GM23338 (cell line): ENCODE results near the gene KCNA3. TPM values are rescaled to one million over a fixed set of nuclear protein-coding genes. Genes with fewer than 3 reads are reported as not detected.

Experiments used
- ATAC-seq: fragments of 200-7000 bp; cut with Tn5 transposase; 3 replicates; pipeline ENCODE4 v1.9.1; 2020
- DNase-seq: peaks from one replicate; pipeline ENCODE4 v3.0.0-alpha.2; 2015; ENCODE audit warnings: low spot score
- H2AFZ ChIP-seq: fragments of 200-600 bp; sonication (generic); 2 replicates; pipeline ENCODE4 v1.8.0; 2016; ENCODE audit warnings: antibody characterized with exemption, mild to moderate bottlenecking, moderate library complexity
- H3F3A ChIP-seq: fragments of 200-600 bp; sonication (generic); replicated peaks from 2 replicates; pipeline ENCODE4 v1.8.0; 2017; ENCODE audit warnings: antibody characterized with exemption, mixed run types, low read depth
- H3K27ac ChIP-seq: fragments of 200-600 bp; sonication (generic); 2 replicates; pipeline ENCODE4 v1.6.1; 2016; ENCODE audit warnings: low read depth
- H3K27me3 ChIP-seq: fragments of 200-600 bp; sonication (generic); 2 replicates; pipeline ENCODE4 v1.8.0; 2016; ENCODE audit warnings: mild to moderate bottlenecking, mixed run types, moderate library complexity; ENCODE audit not compliant: insufficient read depth
- H3K36me3 ChIP-seq: fragments of 200-600 bp; sonication (generic); 2 replicates; pipeline ENCODE4 v1.8.0; 2016; ENCODE audit warnings: mild to moderate bottlenecking; ENCODE audit not compliant: insufficient read depth
- H3K4me1 ChIP-seq: fragments of 200-600 bp; sonication (generic); 2 replicates; pipeline ENCODE4 v1.8.0; 2016; ENCODE audit warnings: mild to moderate bottlenecking, moderate library complexity; ENCODE audit not compliant: insufficient read depth
- H3K4me2 ChIP-seq: fragments of 200-600 bp; sonication (generic); 2 replicates; pipeline ENCODE4 v1.7.1; 2017; ENCODE audit warnings: mixed run types
- H3K4me3 ChIP-seq: fragments of 200-600 bp; sonication (generic); 2 replicates; pipeline ENCODE4 v1.6.1; 2016; ENCODE audit warnings: mixed run types
- H3K79me2 ChIP-seq: fragments of 200-600 bp; sonication (generic); replicated peaks from 2 replicates; pipeline ENCODE4 v1.8.0; 2017; ENCODE audit warnings: mild to moderate bottlenecking; ENCODE audit not compliant: insufficient read depth
- H3K9me2 ChIP-seq: fragments of 200-600 bp; sonication (generic); 2 replicates; pipeline ENCODE4 v1.8.0; 2017; ENCODE audit not compliant: insufficient read depth
- H4K20me1 ChIP-seq: fragments of 200-600 bp; sonication (generic); replicated peaks from 2 replicates; pipeline ENCODE4 v1.8.0; 2017; ENCODE audit warnings: mild to moderate bottlenecking; ENCODE audit not compliant: insufficient read depth
- H3K27ac Mint-ChIP-seq: 2 replicates; pipeline ENCODE4 v1.8.0; 2020; ENCODE audit warnings: inconsistent platforms, mild to moderate bottlenecking, moderate library complexity, mixed read lengths
- H3K27me3 Mint-ChIP-seq: 3 replicates; pipeline ENCODE4 v1.8.0; 2022; ENCODE audit warnings: low read depth, mild to moderate bottlenecking, moderate library complexity, mixed read lengths, inconsistent platforms; ENCODE audit not compliant: insufficient read depth, poor library complexity
- H3K36me3 Mint-ChIP-seq: 3 replicates; pipeline ENCODE4 v1.8.0; 2021; ENCODE audit warnings: low read depth, mild to moderate bottlenecking, inconsistent platforms, moderate library complexity, mixed read lengths
- H3K4me1 Mint-ChIP-seq: 3 replicates; pipeline ENCODE4 v1.8.0; 2020; ENCODE audit warnings: mild to moderate bottlenecking, inconsistent platforms, mixed read lengths
- H3K4me3 Mint-ChIP-seq: 3 replicates; pipeline ENCODE4 v1.8.0; 2021; ENCODE audit warnings: moderate library complexity, mild to moderate bottlenecking, inconsistent platforms, mixed read lengths
- H3K9me3 Mint-ChIP-seq: 3 replicates; pipeline ENCODE4 v1.8.0; 2020; ENCODE audit warnings: moderate library complexity, mild to moderate bottlenecking, inconsistent platforms, mixed read lengths
- CREB1 ChIP-seq: fragments of 250-450 bp; sonication (Bioruptor Pico); IDR thresholded peaks from 2 replicates; pipeline ENCODE4 v1.5.0; 2020; ENCODE audit warnings: low read depth, mild to moderate bottlenecking, moderate library complexity
- ETS1 ChIP-seq: IDR thresholded peaks from 2 replicates; pipeline ENCODE4 v1.6.1; 2016; ENCODE audit warnings: antibody characterized with exemption
- EZH2 ChIP-seq: fragments of 200-600 bp; sonication (generic); IDR thresholded peaks from one replicate; pipeline ENCODE4 v1.8.0; 2017; ENCODE audit warnings: antibody characterized with exemption, mild to moderate bottlenecking, low read depth; ENCODE audit not compliant: unreplicated experiment
- JUNB ChIP-seq: IDR thresholded peaks from one replicate; pipeline ENCODE4 v1.6.1; 2016; ENCODE audit warnings: antibody characterized with exemption; ENCODE audit not compliant: unreplicated experiment
- NANOG ChIP-seq: IDR thresholded peaks from 2 replicates; pipeline ENCODE4 v1.6.1; 2016; ENCODE audit warnings: antibody characterized with exemption, borderline replicate concordance
- POLR2AphosphoS5 ChIP-seq: IDR thresholded peaks from 2 replicates; pipeline ENCODE4 v1.6.1; 2016; ENCODE audit warnings: antibody characterized with exemption, low read depth
- STAT1 ChIP-seq: IDR thresholded peaks from one replicate; pipeline ENCODE4 v1.6.1; 2016; ENCODE audit warnings: antibody characterized with exemption; ENCODE audit not compliant: unreplicated experiment
- ZNF114 ChIP-seq: fragments of 250-450 bp; sonication (Bioruptor Pico); IDR thresholded peaks from 2 replicates; pipeline ENCODE4 v1.5.0; 2020; ENCODE audit warnings: mild to moderate bottlenecking, moderate library complexity
- ZNF331 ChIP-seq: fragments of 250-450 bp; sonication (Bioruptor Pico); IDR thresholded peaks from 2 replicates; pipeline ENCODE4 v1.5.0; 2020; ENCODE audit warnings: low read depth, mild to moderate bottlenecking, moderate library complexity
- polyA plus RNA-seq: library from polyadenylated mRNA; unstranded; fragments of >200 nt; fragmentation: Nextera tagmentation; extraction: Ambion mirVana; gene quantifications from 2 replicates; pipeline ENCODE4 v1.2.1, GENCODE V29; 2016
- total RNA-seq: library from RNA; depleted of rRNA; stranded (reverse); fragments of >200 nt; shearing (Covaris generic); gene quantifications from 2 replicates; pipeline ENCODE4 v1.2.3, GENCODE V29; 2014
- TF ChIP-seq, protein P1 (sequence below): fragments of 250-450 bp; sonication (Bioruptor Pico); IDR thresholded peaks from 2 replicates; pipeline ENCODE4 v1.5.0; 2020; ENCODE audit warnings: mild to moderate bottlenecking, moderate library complexity
- TF ChIP-seq, protein P2 (sequence below): IDR thresholded peaks from one replicate; pipeline ENCODE4 v1.6.1; 2018; ENCODE audit warnings: antibody characterized with exemption; ENCODE audit not compliant: unreplicated experiment

The KCNA3 gene
- total and polyA plus RNA-seq, 2 experiments from 2014 or later = 0.32 to 4.2 TPM

DNA sequence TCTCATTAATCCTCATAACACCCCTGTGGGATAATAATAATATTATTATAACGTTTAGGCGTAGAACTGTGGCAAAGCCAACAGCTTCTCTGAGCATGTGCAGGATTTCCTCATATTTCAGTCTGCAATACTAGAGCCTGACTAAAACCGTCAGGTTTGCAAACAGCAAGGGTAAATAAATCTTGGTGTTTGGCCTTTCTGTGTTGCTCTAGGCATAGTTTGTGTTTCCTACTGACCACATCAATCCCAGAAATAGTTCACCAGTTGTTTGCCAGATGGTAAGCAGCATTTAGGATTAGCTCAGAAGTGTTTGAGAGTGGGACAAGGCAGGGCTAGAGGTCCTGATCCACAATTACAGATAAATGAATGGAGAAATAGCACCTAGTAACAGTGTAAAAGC is 2.8 kb upstream of the KCNA3 start:
- Histone ChIP-seq H3K27me3 (peaks cover 64% of the 10 kb centered on the region), H2AFZ (no peak overlapping the region)

DNA sequence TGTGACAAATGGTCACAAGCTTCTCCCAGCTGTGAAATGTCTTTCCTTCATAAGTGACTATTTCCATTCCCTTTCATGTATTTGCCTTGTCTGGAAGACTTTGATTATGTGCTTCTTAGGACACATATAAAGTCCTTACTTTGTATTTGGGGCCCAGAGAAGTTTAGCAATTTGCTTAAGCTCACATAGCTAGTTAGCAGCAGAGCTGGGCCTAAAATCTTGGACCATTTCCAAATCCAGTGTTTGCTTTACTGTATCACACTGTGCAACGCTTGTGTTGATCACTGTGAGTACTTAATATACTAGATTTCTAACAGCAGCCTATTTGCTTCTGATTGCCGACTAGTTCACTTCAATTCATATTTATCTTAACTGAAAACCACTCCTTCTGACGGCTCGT is 2.2 kb upstream of the KCNA3 start:
- peaks cover 14% of the 10 kb centered on the region for H3K4me1 Mint-ChIP-seq
- no peak for ATAC-seq
- Histone ChIP-seq H3K9me2 (no peaks in the 10 kb centered on the region), H3K4me3 (no peak overlapping the region), H2AFZ (no peak overlapping the region), H3K4me2 (no peak overlapping the region), H3K36me3 (no peaks in the 10 kb centered on the region), H4K20me1 (peaks cover 4% of the 10 kb centered on the region), H3K79me2 (no peaks in the 10 kb centered on the region), H3K27ac (no peak overlapping the region), H3K27me3 (peaks cover 69% of the 10 kb centered on the region), H3F3A (no peaks in the 10 kb centered on the region), H3K4me1 (no peaks in the 10 kb centered on the region)
- no peak for DNase-seq
- H3K36me3 Mint-ChIP-seq = peaks cover 3% of the 10 kb centered on the region; the same call in 1 of the 3 replicates
- peaks cover 7% of the 10 kb centered on the region for H3K9me3 Mint-ChIP-seq
- H3K4me3 Mint-ChIP-seq = no peak overlapping the region
- peaks cover 41% of the 10 kb centered on the region for H3K27me3 Mint-ChIP-seq
- H3K27ac Mint-ChIP-seq = no peak overlapping the region
- TF ChIP-seq POLR2AphosphoS5 = no peak
- TF ChIP-seq ETS1 = no peak
- no peak for TF ChIP-seq EZH2
- TF ChIP-seq, protein P1, sequence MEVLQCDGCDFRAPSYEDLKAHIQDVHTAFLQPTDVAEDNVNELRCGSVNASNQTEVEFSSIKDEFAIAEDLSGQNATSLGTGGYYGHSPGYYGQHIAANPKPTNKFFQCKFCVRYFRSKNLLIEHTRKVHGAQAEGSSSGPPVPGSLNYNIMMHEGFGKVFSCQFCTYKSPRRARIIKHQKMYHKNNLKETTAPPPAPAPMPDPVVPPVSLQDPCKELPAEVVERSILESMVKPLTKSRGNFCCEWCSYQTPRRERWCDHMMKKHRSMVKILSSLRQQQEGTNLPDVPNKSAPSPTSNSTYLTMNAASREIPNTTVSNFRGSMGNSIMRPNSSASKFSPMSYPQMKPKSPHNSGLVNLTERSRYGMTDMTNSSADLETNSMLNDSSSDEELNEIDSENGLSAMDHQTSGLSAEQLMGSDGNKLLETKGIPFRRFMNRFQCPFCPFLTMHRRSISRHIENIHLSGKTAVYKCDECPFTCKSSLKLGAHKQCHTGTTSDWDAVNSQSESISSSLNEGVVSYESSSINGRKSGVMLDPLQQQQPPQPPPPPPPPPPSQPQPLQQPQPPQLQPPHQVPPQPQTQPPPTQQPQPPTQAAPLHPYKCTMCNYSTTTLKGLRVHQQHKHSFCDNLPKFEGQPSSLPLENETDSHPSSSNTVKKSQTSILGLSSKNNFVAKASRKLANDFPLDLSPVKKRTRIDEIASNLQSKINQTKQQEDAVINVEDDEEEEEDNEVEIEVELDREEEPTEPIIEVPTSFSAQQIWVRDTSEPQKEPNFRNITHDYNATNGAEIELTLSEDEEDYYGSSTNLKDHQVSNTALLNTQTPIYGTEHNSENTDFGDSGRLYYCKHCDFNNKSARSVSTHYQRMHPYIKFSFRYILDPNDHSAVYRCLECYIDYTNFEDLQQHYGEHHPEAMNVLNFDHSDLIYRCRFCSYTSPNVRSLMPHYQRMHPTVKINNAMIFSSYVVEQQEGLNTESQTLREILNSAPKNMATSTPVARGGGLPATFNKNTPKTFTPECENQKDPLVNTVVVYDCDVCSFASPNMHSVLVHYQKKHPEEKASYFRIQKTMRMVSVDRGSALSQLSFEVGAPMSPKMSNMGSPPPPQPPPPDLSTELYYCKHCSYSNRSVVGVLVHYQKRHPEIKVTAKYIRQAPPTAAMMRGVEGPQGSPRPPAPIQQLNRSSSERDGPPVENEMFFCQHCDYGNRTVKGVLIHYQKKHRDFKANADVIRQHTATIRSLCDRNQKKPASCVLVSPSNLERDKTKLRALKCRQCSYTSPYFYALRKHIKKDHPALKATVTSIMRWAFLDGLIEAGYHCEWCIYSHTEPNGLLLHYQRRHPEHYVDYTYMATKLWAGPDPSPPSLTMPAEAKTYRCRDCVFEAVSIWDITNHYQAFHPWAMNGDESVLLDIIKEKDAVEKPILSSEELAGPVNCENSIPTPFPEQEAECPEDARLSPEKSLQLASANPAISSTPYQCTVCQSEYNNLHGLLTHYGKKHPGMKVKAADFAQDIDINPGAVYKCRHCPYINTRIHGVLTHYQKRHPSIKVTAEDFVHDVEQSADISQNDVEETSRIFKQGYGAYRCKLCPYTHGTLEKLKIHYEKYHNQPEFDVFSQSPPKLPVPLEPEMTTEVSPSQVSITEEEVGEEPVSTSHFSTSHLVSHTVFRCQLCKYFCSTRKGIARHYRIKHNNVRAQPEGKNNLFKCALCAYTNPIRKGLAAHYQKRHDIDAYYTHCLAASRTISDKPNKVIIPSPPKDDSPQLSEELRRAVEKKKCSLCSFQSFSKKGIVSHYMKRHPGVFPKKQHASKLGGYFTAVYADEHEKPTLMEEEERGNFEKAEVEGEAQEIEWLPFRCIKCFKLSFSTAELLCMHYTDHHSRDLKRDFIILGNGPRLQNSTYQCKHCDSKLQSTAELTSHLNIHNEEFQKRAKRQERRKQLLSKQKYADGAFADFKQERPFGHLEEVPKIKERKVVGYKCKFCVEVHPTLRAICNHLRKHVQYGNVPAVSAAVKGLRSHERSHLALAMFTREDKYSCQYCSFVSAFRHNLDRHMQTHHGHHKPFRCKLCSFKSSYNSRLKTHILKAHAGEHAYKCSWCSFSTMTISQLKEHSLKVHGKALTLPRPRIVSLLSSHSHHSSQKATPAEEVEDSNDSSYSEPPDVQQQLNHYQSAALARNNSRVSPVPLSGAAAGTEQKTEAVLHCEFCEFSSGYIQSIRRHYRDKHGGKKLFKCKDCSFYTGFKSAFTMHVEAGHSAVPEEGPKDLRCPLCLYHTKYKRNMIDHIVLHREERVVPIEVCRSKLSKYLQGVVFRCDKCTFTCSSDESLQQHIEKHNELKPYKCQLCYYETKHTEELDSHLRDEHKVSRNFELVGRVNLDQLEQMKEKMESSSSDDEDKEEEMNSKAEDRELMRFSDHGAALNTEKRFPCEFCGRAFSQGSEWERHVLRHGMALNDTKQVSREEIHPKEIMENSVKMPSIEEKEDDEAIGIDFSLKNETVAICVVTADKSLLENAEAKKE (CRISPR knock-in tag) = no peak
- TF ChIP-seq ZNF331 (CRISPR knock-in tag) = no peak
- TF ChIP-seq, protein P2, sequence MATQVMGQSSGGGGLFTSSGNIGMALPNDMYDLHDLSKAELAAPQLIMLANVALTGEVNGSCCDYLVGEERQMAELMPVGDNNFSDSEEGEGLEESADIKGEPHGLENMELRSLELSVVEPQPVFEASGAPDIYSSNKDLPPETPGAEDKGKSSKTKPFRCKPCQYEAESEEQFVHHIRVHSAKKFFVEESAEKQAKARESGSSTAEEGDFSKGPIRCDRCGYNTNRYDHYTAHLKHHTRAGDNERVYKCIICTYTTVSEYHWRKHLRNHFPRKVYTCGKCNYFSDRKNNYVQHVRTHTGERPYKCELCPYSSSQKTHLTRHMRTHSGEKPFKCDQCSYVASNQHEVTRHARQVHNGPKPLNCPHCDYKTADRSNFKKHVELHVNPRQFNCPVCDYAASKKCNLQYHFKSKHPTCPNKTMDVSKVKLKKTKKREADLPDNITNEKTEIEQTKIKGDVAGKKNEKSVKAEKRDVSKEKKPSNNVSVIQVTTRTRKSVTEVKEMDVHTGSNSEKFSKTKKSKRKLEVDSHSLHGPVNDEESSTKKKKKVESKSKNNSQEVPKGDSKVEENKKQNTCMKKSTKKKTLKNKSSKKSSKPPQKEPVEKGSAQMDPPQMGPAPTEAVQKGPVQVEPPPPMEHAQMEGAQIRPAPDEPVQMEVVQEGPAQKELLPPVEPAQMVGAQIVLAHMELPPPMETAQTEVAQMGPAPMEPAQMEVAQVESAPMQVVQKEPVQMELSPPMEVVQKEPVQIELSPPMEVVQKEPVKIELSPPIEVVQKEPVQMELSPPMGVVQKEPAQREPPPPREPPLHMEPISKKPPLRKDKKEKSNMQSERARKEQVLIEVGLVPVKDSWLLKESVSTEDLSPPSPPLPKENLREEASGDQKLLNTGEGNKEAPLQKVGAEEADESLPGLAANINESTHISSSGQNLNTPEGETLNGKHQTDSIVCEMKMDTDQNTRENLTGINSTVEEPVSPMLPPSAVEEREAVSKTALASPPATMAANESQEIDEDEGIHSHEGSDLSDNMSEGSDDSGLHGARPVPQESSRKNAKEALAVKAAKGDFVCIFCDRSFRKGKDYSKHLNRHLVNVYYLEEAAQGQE = no peak
- no peak for TF ChIP-seq STAT1
- TF ChIP-seq ZNF114 (CRISPR knock-in tag) = no peak

More for the DNA sequence above, 2.8 kb upstream of the KCNA3 start:
- Histone ChIP-seq H3K36me3 (no peaks in the 10 kb centered on the region), H3K4me2 (no peak overlapping the region), H3F3A (no peaks in the 10 kb centered on the region), H3K79me2 (no peaks in the 10 kb centered on the region), H4K20me1 (peaks cover 2% of the 10 kb centered on the region), H3K4me1 (no peaks in the 10 kb centered on the region), H3K9me2 (no peaks in the 10 kb centered on the region), H3K4me3 (no peak overlapping the region), H3K27ac (no peak overlapping the region)
- Mint-ChIP-seq H3K4me1 (peaks cover 14% of the 10 kb centered on the region), H3K36me3 (peaks cover 3% of the 10 kb centered on the region; the same call in 1 of the 3 replicates), H3K9me3 (peaks cover 7% of the 10 kb centered on the region), H3K27ac (no peak overlapping the region), H3K4me3 (no peak overlapping the region), H3K27me3 (peaks cover 35% of the 10 kb centered on the region)
- no peak for ATAC-seq
- DNase-seq = no peak
- TF ChIP-seq ZNF114 (CRISPR knock-in tag) = no peak
- no peak for TF ChIP-seq JUNB
- TF ChIP-seq CREB1 = no peak
- no peak for TF ChIP-seq NANOG
